Natural killer cell (primary cell): ENCODE results near the gene PCDHGA2. TPM values are rescaled to one million over a fixed set of nuclear protein-coding genes. Genes with fewer than 3 reads are reported as not detected.
A peak's percentile ranks its signal among the peaks of the same experiment; 100 is the strongest.
"Not testable (repeated sequence)": the region's sequence is repeated elsewhere in the genome, so short reads cannot be mapped to it uniquely, and the experiment has no call there.

Source experiments
- ATAC-seq, 3 donors: fragments of 150-1000 bp in 2 of 3; fragments of 200-7000 bp in 1 of 3; cut with Tn5 transposase; 1 replicate in 1 of 3; 2 replicates in 2 of 3; pipeline ENCODE4 v1.10.0; 2021; ENCODE audit warnings: mild to moderate bottlenecking in 2 of 3, moderate library complexity in 2 of 3
- DNase-seq, 2 donors: peaks; one replicate each; pipeline versions ENCODE4 v3.0.0 to v3.0.0-alpha.2; 2013 to 2021; ENCODE audit warnings: mixed read lengths in 1 of 2
- H3K27ac ChIP-seq: one replicate; pipeline ENCODE4 v1.5.1; 2013; ENCODE audit warnings: mild to moderate bottlenecking, low read length
- H3K27me3 ChIP-seq: one replicate; pipeline ENCODE4 v1.6.1; 2013; ENCODE audit warnings: low read length; ENCODE audit not compliant: control insufficient read depth, insufficient read depth
- H3K36me3 ChIP-seq: one replicate; pipeline ENCODE4 v1.6.1; 2013; ENCODE audit warnings: low read length; ENCODE audit not compliant: control insufficient read depth, insufficient read depth
- H3K4me1 ChIP-seq: one replicate; pipeline ENCODE4 v1.6.1; 2013; ENCODE audit warnings: low read length; ENCODE audit not compliant: control insufficient read depth, insufficient read depth
- H3K4me3 ChIP-seq: one replicate; pipeline ENCODE4 v1.5.1; 2013; ENCODE audit warnings: low read length
- H3K9me3 ChIP-seq: one replicate; pipeline ENCODE4 v1.6.1; 2013; ENCODE audit warnings: low read length; ENCODE audit not compliant: control insufficient read depth, insufficient read depth
- H3K27ac Mint-ChIP-seq, 2 donors: one replicate each; pipeline ENCODE4 v1.8.0; 2022; ENCODE audit warnings: mild to moderate bottlenecking in 2 of 2, mixed read lengths in 2 of 2, moderate library complexity in 1 of 2
- H3K27me3 Mint-ChIP-seq, 2 donors: one replicate each; pipeline ENCODE4 v1.8.0; 2022; ENCODE audit warnings: low read depth in 2 of 2, mixed read lengths in 2 of 2
- H3K36me3 Mint-ChIP-seq: one replicate; pipeline ENCODE4 v1.8.0; 2022; ENCODE audit warnings: mixed read lengths
- H3K4me1 Mint-ChIP-seq, 2 donors: one replicate each; pipeline ENCODE4 v1.8.0; 2022; ENCODE audit warnings: mixed read lengths in 2 of 2
- H3K4me3 Mint-ChIP-seq: one replicate; pipeline ENCODE4 v1.8.0; 2022; ENCODE audit warnings: mild to moderate bottlenecking, moderate library complexity, mixed read lengths
- H3K9me3 Mint-ChIP-seq, 2 donors: one replicate each; pipeline ENCODE4 v1.8.0; 2022; ENCODE audit warnings: mixed read lengths in 2 of 2
- WGBS: methylation state at CpG from one replicate; pipeline ENCODE4 v1.1.7; 2013; ENCODE audit warnings: missing lambda C conversion rate; ENCODE audit not compliant: insufficient coverage; 5-methylcytosine and 5-hydroxymethylcytosine counted together
- intact Hi-C: fragments of 100-400 bp; cut with micrococcal nuclease; formaldehyde crosslinking; loops from one replicate; pipeline ENCODE4 v1.14.2; 2022
- total RNA-seq, 4 donors: library from RNA; stranded (reverse); fragments of 120-200 nt in 1 of 4; gene quantifications; one replicate each; pipeline versions ENCODE4 v1.2.3 to v1.2.4, GENCODE V29; 2013 to 2022
- TF ChIP-seq, protein P1 (sequence below): fragments of 200-600 bp; IDR thresholded peaks from one replicate; pipeline ENCODE4 v1.8.0; 2022; ENCODE audit warnings: antibody characterized with exemption

PCDHGA2 gene
- total RNA-seq, 3 donors from 2014 or later (not counting 1 experiment from before 2014, with no cell fraction given) = not detected

GRCh38 chr5:141345327-141345726 is 6.8 kb downstream of the PCDHGA2 start:
- peaks cover 27% of the 10 kb centered on the region for H3K9me3 ChIP-seq
- DNase-seq (no peak), ATAC-seq (no peak)
- intact Hi-C loops = no loop called here
- Mint-ChIP-seq H3K4me3 (no peak overlapping the region), H3K4me1 (no peaks in the 10 kb centered on the region), H3K36me3 (peaks cover 34% of the 10 kb centered on the region), H3K27me3 (peaks cover 50 to 86% of the 10 kb centered on the region in 2 donors), H3K27ac (no peak overlapping the region), H3K9me3 (peaks cover 6 to 8% of the 10 kb centered on the region in 2 donors)
- H3K4me3 ChIP-seq = no peak overlapping the region
- peaks cover 34% of the 10 kb centered on the region for H3K27me3 ChIP-seq
- TF ChIP-seq, protein P1, sequence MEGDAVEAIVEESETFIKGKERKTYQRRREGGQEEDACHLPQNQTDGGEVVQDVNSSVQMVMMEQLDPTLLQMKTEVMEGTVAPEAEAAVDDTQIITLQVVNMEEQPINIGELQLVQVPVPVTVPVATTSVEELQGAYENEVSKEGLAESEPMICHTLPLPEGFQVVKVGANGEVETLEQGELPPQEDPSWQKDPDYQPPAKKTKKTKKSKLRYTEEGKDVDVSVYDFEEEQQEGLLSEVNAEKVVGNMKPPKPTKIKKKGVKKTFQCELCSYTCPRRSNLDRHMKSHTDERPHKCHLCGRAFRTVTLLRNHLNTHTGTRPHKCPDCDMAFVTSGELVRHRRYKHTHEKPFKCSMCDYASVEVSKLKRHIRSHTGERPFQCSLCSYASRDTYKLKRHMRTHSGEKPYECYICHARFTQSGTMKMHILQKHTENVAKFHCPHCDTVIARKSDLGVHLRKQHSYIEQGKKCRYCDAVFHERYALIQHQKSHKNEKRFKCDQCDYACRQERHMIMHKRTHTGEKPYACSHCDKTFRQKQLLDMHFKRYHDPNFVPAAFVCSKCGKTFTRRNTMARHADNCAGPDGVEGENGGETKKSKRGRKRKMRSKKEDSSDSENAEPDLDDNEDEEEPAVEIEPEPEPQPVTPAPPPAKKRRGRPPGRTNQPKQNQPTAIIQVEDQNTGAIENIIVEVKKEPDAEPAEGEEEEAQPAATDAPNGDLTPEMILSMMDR = no peak
- no peak overlapping the region for H3K27ac ChIP-seq
- 45% methylated on average over 20 of the region's 20 CpGs for WGBS
- no peaks in the 10 kb centered on the region for H3K36me3 ChIP-seq
- H3K4me1 ChIP-seq = no peaks in the 10 kb centered on the region

DNA sequence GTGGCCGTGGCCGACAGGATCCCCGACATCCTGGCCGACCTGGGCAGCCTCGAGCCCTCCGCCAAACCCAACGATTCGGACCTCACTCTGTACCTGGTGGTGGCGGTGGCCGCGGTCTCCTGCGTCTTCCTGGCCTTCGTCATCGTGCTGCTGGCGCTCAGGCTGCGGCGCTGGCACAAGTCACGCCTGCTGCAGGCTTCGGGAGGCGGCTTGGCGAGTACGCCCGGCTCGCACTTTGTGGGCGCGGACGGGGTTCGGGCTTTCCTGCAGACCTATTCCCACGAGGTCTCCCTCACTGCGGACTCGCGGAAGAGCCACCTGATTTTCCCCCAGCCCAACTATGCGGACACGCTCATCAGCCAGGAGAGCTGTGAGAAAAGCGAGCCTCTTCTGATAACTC is 7.5 kb downstream of the PCDHGA2 start:
- peaks cover 39% of the 10 kb centered on the region for H3K27me3 ChIP-seq
- H3K4me1 Mint-ChIP-seq, ATAC-seq, intact Hi-C loops, H3K27ac ChIP-seq, H3K4me3 ChIP-seq, H3K9me3 Mint-ChIP-seq, DNase-seq, H3K4me3 Mint-ChIP-seq, H3K36me3 ChIP-seq, H3K27ac Mint-ChIP-seq, H3K4me1 ChIP-seq: not testable (repeated sequence)
- Mint-ChIP-seq H3K27me3 (peaks cover 51 to 86% of the 10 kb centered on the region in 2 donors), H3K36me3 (peaks cover 38% of the 10 kb centered on the region)
- 45% methylated on average over 20 of the region's 35 CpGs for WGBS
- H3K9me3 ChIP-seq = peaks cover 30% of the 10 kb centered on the region

GRCh38 chr5:141349917-141350619 is 11.5 kb downstream of the PCDHGA2 start, which contains the start of gene PCDHGB1:
Gene PCDHGB1 (plus strand): TSS chr5:141350099. CDS start chr5:141350261, 162 bp downstream.
- Mint-ChIP-seq H3K4me1 (no peaks in the 10 kb centered on the region), H3K9me3 (peaks cover 6 to 8% of the 10 kb centered on the region in 2 donors), H3K4me3 (peak within 1 kb of the TSS; percentile 25), H3K27ac (no peak within 1 kb of the TSS), H3K27me3 (peaks cover 50 to 78% of the 10 kb centered on the region in 2 donors), H3K36me3 (peaks cover 25% of the 10 kb centered on the region)
- peak in 2 of 3 donors; percentile 55 to 65 for ATAC-seq
- peaks cover 3% of the 10 kb centered on the region for H3K4me1 ChIP-seq
- no peak within 1 kb of the TSS for H3K4me3 ChIP-seq
- TF ChIP-seq, protein P1 = no peak
- H3K36me3 ChIP-seq = no peaks in the 10 kb centered on the region
- intact Hi-C loops = no loop called here
- peaks cover 39% of the 10 kb centered on the region for H3K27me3 ChIP-seq
- H3K9me3 ChIP-seq = peaks cover 31% of the 10 kb centered on the region
- WGBS = 29% methylated on average over 29 of the region's 29 CpGs
- DNase-seq = peak in 1 of 2 donors; percentile 52
- no peak within 1 kb of the TSS for H3K27ac ChIP-seq

GRCh38 chr5:141351591-141351990 is 13.0 kb downstream of the PCDHGA2 start:
- peaks cover 5% of the 10 kb centered on the region for H3K4me1 ChIP-seq
- H3K27ac ChIP-seq = no peak overlapping the region
- intact Hi-C loops = no loop called here
- ATAC-seq = no peak
- Mint-ChIP-seq H3K9me3 (peaks cover 3 to 8% of the 10 kb centered on the region in 2 donors), H3K4me1 (no peaks in the 10 kb centered on the region), H3K36me3 (peaks cover 21% of the 10 kb centered on the region), H3K4me3 (no peak overlapping the region), H3K27me3 (peaks cover 52 to 78% of the 10 kb centered on the region in 2 donors), H3K27ac (no peak overlapping the region)
- no peak for DNase-seq
- WGBS = 45% methylated on average over 28 of the region's 36 CpGs
- TF ChIP-seq, protein P1 = no peak
- H3K27me3 ChIP-seq = peaks cover 52% of the 10 kb centered on the region
- H3K36me3 ChIP-seq = no peaks in the 10 kb centered on the region
- H3K4me3 ChIP-seq = no peak overlapping the region
- H3K9me3 ChIP-seq = peaks cover 30% of the 10 kb centered on the region
